Activated naive CD4-positive, alpha-beta T cell treated with anti-CD3 and anti-CD28 coated beads, Interleukin-2, amount 50 U/mL, for 16 hours (primary cell): ENCODE results near the gene PWWP2A.
"Not testable (repeated sequence)": the region's sequence is repeated elsewhere in the genome, so short reads cannot be mapped to it uniquely, and the experiment has no call there.

Experiments used
- DNase-seq: peaks from one replicate; pipeline ENCODE4 v3.0.0-alpha.2; 2020

Gene PWWP2A, protein sequence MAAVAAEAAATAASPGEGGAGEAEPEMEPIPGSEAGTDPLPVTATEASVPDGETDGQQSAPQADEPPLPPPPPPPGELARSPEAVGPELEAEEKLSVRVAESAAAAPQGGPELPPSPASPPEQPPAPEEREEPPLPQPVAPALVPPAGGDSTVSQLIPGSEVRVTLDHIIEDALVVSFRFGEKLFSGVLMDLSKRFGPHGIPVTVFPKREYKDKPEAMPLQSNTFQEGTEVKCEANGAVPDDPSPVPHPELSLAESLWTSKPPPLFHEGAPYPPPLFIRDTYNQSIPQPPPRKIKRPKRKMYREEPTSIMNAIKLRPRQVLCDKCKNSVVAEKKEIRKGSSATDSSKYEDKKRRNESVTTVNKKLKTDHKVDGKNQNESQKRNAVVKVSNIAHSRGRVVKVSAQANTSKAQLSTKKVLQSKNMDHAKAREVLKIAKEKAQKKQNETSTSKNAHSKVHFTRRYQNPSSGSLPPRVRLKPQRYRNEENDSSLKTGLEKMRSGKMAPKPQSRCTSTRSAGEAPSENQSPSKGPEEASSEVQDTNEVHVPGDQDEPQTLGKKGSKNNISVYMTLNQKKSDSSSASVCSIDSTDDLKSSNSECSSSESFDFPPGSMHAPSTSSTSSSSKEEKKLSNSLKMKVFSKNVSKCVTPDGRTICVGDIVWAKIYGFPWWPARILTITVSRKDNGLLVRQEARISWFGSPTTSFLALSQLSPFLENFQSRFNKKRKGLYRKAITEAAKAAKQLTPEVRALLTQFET

DNA sequence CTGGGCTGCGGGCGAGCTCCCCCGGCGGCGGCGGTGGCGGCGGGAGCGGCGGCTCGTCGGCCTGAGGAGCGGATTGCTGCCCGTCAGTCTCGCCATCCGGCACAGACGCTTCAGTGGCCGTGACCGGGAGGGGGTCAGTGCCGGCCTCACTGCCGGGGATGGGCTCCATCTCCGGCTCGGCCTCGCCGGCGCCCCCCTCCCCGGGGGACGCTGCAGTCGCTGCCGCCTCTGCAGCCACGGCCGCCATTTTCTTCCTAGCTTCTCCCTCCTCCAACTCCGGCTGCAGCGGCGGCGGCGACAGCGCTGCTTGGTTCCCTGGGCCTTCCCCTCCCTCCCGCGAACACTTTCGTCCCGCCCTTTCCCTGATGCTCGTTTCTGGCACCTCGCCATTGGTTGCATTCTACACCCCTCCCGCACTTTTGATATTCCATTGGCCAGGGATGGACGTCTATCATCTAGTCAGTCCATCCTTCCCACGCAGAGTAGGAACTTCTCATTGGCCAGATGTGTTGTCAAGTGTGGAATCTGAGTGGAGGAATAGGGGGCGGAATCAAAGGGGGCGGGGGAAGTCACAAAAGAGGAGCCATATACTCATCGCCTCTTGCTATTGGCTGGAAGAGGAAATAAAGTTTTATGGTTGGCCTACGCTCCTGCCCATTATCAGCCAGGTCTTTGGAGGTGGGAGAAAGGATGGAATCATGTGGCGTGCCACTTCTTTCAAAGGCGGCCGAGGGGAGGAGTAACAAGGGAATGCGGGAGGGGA lies at the start of gene PWWP2A:
TSS of gene PWWP2A (minus strand) at position 309 of the 763 bp plus-strand sequence. CDS start at position 247, 62 bp downstream.
- DNase-seq = peak; percentile 97

DNA sequence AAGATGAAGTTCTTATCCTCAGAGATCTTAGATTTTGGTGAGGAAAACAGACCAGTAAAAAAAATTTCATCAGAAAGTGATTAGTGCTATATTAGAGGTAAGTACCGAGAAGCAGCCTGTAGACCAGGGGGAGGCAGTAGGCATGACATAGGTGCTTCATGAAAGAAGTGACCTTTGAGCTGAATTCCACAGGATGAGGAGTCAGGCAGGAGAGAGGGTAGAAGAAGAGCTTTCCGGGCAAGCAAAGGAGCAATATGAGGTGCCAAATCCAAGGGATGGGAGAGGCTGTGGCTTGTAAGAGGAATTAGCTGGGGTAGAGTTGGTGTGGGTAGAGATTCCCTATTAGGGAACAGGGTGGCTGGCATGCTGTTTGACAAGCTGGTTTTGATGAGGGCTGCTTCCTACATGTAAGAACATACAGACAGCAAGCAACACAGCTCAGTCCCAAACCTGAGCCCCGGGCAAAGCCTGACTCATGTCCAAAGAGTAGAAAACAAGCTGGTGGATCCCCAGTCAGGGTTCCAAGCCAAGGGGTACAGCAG lies 48.4 kb upstream of the PWWP2A start:
- DNase-seq = no peak

DNA sequence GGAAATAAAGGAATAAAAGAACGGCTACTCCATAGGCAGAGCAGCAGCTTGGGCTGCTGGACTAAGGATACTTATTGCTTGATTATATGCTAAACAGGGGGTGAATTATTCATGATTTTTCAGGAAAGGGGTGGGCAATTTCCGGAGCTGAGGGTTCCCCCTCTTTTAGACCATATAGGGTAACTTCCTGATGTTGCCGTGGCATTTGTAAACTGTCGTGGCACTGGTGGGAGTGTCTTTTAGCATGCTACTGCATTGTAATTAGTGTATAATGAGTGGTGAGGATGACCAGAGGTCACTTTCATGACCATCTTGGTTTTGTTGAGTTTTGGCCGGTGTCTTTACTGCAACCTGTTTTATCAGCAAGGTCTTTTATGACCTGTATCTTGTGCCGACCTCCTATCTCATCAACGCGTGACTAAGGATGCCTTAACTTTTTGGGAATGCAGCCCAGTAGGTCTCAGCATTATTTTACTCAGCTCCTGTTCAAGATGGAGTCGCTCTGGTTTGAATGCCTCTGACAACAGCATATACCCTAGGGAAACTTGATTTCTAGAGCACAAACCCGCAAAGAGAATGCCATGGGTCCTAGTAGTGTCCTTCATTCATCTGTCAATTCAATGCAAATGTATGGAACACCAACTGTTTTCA lies 47.8 kb upstream of the PWWP2A start:
- no peak for DNase-seq

DNA sequence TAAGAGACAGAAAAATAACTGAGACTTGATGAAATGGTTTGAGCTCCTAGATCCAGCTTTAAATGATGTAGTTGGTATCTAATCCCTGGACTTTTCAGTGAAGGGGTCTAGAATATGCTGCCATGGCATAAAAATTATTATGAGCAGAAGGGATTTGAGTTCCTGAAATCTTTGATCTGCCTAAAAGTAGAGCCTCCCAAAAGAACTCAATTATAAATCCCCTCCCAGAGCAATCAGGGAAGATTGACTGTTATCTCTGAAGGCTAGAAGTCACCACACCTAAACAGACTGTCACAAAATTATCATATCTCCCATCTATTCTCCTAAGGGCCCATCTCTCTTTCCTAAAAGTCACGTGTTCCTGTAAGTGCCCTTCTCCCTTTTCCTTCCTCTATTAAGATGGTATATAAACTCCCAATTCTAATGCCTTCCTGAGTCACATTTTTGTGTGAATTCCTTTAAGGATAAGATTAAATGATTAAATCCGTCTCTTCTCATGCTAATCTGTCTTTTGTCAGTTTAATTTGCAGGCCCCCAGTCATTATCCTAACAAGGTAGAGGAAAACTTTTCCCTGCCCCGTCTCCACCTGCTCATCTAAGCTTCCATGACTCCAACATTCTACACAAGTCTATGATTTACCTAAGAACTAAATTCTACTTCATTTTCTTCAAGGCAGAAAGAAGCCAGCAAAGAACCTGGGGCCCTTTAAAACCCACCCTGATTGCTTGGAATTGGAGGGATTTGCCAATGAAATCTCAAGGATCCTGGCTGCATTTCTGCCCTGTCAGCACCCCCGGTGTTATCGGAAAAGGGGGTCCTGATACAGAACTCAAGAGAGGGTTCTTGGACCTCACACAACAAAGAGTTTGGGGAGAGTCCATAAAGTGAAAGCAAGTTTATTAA lies 47.1 kb upstream of the PWWP2A start:
- DNase-seq = no peak

DNA sequence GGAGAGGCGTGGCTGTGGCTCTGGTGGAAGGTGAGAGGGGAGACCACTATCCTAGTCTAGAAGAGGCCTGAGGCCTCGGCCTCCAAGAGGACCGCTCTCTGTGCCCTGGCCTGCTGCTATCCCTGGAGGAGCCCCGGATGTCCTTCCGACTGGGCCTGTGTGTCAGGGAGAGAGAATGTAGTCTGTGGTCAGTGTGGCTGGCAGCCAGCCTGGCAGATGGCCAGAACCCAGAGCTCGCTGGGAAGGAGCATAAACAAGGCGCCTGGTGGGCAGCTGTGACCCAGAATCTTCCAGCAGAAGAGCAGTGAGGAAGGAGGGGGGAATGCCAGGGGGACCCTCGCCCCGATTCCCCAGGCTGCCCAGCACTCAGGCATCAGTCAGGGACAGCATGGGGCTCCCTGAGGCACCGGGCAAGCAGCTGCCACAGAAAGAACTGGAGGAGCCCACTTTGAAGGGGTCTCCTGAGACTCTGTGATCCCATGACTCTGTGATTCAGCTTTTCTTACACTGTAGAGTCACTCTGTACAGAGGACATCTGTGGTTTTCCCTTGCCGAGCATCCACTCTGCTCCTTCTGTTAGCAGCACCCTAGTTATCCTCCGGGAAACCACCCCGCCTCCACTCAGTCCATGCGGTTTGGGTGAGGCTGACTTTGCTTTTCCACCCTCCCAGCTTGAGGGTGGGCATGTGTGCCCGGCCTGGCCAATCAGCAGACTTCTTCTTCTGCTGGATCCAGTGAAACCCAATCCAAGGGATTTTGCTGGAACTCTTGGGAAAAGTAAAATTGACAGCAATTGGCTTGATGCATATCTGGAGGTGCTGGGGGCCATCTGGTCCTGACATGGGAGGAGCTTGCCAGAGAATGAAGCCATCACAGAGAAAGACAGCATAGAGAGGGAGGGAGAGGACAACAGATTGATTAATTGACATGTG lies 46.2 kb upstream of the PWWP2A start:
- no peak for DNase-seq

DNA sequence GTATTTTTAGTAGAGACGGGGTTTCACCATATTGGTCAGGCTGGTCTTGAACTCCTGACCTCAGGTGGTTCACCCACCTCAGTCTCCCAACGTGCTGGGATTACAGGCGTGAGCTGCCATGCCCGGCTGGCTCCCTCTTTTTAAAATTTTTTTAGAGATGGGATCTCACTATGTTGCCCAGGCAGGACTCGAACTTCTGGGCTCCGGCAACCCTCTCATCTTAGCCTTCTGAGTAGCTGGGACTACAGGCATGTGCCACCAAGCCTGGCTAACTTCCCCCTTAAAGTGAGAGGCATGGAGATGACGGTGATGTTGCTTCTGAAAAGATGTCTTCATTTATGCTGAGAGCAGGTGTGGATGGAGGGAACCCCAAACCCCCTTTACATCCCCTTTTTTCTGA lies 43.7 kb upstream of the PWWP2A start:
- no peak for DNase-seq

DNA sequence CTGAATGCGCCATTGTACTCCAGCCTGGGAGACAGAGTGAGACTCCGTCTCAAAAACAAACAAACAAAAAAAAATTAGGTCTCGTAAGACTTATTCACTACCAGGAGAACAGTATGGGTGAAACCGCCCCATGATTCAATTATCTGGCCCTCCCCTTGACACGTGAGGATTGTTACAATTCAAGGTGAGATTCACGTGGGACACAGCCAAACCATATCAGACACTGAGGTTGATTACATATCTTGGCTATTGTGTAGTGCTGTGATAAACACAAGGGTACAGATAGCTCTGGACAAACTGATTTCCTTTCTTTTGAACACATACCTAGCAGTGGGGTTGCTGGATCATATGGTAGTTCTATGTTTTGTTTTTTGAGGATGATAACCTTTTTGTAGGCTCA lies 42.4 kb upstream of the PWWP2A start:
- no peak for DNase-seq

DNA sequence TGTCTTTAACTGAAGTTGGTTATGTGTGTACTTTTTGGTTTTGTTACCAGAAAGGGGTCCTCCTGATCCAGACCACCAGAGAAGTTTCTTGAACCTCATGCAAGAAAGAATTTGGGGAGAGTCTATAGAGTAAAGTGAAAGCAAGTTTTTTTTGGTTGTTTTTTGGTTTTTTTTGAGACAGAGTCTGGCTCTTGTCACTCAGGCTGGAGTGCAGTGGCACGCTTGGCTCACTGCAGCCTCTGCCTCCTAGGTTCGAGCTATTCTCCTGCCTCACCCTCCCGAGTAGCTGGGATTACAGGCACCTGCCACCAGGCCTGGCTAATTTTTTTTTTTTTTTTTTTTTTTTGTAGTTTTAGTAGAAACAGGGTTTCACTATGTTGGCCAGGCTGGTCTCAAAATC lies 41.6 kb upstream of the PWWP2A start:
- DNase-seq = not testable (repeated sequence)

DNA sequence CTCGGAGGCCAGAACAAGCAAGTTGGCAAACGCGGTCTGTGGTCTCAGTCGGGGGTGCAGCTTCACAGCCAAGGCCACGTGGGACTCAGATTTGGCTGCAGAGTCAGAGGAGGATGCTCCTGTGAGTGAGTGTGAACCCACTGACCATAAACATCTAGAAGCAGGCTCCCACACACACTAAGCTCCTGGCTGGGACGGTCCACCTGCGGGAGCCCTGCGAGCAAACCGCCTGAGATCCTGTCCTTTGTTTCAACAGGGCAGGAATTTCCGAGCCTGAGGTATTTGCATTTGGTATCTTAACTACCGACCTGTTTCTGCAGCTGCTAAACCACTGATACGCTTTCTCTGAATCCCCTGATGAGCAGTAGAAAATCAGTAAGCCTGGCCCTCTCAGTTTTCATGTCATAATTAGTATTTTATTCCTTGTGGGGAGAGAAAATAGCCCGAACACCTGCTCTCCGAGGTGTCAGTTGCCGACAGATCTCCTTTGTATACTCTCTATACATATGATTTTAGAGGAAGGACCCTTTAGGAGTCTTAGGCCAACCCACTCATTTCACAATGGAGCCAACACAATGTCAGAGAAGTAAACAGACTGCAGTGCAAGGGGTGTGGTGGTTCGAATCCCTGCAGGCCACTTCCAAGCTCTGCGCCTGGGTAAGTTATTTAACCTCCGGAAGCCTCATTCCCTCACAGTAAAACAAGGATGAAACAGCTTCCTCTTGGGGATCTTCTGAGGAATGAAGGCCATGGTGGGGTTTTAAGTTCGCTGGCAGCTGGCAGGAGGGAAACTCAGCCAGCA lies 40.9 kb upstream of the PWWP2A start:
- DNase-seq = no peak

DNA sequence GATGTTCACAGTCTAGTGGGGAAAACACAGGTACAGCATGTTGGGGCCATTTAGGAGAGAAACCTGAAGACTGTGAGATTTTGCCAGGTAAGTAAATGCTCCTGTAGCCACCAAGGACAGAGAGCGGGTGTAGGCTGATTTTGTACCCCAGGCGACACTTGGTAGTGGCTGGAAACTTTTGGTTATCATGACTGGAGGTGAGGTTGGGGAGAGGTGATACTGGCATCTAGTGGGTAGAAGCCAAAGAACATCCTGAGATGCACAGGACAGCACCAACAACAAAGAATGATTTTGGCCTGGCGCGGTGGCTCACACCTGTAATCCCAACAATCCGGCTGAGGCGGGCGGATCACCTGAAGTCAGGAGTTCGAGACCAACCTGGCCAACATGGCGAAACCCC lies 38.8 kb upstream of the PWWP2A start:
- no peak for DNase-seq

DNA sequence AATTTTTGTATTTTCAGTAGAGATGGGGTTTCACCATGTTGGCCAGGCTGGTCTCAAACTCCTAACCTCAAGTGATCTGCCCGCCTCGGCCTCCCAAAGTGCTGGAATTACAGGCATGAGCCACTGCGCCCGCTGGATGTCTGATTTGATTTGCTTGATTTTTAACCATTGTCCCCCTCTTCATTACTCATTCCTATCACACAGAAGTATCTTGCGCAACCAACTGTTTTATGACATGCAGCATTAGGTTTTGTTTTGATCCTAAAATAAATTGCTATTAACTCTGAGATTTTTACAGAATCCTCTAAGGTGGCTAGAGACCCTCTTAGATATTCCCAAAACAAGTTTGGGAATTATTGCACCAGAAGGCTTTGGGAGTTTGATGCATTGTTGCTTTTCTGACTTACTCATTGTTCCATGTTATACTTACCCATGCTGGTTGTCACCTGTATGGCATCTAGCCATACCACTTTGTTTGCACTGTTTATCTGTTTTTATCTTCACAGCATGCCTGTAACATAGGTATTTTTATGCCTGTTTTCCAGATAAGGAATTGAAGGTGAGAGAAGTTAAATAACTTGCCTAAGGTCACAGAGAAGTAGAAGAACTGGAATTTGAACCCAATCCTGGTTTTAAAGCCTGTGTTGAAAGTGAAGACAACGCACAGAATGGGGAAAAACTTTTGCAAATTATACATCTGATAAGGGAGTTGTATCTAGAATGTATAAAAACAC lies 35.9 kb upstream of the PWWP2A start:
- no peak for DNase-seq

DNA sequence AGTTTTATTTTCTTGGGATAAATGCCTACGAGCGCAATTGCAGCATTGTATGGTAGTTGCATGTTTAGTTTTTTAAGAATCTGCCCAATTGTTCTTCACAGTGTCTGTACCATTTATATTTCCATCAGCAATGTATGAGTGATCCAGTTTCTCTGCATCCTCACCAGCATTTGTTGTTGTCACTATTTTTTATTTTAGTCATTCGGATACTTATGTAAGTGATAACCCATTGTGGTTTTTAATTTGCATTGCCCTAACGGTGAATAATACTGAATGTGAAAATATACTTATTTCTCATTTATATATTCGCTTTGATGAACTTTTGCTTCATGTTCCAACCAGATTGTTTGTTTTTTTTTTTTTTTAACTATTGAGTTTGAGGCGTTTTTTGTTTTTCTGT lies 33.7 kb upstream of the PWWP2A start:
- DNase-seq = no peak

DNA sequence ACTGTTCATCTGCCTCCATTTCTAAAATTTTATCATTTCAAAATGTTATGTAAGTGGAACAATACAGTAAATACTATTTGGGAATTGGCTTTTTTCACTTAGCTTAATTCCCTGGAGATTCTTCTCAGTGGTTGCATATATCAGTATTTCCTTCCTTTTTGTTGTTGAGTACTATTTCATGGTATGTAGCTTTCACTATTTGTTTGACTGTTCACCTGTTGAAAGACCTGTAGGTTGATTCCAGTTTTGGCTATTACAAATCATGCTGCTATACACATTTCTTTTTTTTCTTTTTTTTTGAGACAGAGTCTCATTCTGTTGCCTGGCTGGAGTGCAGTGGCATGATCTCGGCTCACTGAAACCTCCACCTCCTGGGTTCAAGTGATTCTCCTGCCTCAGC lies 33.0 kb upstream of the PWWP2A start:
- no peak for DNase-seq

DNA sequence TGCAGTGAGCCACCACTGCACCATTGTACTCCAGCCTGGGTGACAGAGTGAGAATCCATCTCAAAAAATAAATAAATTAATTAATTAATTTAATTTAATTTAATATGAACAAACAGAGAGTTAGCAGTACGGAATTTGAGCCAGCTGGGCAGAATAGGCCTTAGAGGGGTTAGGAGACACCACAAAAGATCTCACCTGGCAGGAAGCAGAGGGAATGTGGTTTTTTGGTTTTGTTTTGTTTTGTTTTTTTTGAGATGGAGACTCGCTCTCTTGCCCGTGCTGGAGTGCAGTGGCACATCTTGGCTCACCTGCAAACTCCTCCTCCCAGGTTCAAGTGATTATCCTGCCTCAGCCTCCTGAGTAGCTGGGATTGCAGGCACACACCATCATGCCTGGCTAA lies 31.8 kb upstream of the PWWP2A start:
- no peak for DNase-seq

DNA sequence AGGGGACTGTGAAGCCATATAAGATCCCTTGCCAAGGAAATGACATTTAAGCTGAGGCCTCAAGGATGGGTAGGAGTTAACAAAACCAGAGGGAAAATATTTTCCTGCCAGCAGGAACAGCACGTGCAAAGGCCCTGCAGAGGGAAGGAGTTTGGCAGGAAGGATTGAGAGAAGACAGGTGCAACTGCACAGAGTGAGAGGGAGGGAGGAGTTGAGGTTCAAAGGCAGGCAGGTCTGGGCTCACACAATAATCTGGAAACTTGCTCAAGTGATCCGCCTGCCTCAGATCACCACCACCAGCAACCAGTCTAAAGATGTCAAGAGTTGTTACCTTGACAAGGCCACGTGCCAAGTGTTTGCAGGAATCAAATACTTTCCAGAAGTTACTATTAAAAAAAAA lies 31.1 kb upstream of the PWWP2A start:
- DNase-seq = no peak

DNA sequence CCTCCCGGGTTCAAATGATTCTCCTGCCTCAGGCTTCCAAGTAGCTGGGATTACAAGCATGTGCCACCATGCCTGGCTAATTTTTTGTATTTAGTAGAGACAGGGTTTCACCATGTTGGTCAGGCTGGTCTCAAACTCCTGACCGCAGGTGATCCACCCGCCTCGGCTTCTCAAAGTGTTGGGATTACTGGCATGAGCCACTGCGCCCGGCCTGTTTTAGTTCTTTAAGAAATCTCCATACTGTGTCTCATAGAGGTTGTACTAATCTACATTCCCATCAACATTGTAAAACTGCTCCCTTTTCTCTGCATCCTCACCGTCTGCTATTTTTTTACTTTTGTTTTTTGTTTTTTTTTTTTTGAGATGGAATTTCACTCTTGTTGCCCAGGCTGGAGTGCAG lies 25.2 kb upstream of the PWWP2A start:
- DNase-seq = not testable (repeated sequence)

DNA sequence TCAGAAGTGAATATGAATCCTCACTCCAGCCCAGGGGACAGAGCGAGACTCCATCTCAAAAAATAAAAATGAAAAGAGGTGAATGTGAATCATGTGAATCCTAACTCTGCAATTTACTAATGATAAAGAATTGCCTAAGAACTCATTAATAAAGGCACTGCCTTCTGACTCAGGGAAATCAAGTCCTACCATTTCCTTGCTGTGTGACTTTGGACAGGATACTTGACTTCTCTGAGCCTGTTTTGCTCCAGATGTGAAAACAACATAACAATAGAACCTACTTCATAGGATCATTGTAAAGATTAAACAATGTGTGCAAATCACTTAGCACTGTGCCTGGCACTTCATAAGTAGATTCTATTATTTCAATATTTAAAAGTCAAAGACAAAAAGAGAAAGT lies 15.1 kb upstream of the PWWP2A start:
- DNase-seq = no peak

DNA sequence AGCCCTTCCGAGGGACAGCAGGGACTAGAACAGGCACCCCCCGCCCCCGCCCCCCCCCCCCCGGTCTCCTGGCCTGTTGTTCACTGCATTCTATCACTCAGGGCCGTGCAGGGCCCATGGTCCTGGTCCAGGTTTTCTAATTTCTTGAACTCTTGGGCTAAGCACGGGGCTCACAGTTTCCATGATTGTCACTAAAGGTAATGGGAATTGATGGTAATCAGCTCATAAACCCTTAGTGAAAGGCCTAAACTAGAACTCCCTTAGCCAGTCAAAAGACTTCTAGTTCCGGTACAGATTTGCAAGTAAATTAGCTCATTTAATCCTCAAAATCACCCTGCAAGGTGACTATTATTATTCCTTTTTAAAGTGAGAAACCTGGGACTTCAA lies 14.7 kb upstream of the PWWP2A start:
- DNase-seq = no peak
